ENCODE measurements around the gene TMEM178B. TPM values are rescaled to one million over a fixed set of nuclear protein-coding genes. Genes with fewer than 3 reads are reported as not detected.

TMEM178B gene
- total and polyA plus RNA-seq, 2 of the 13 experiments (the other 11 are each of a cell fraction or from before 2014, with no cell fraction given) = 0.01 to 0.02 TPM

GRCh38 chr7:141407893-141408292 is 334.0 kb downstream of the TMEM178B start:
- Histone ChIP-seq H3K79me2 (ENCODE audit: insufficient read depth, low read length) (no peaks in the 10 kb centered on the region), H3K9me3 (ENCODE audit: low read length) (no peaks in the 10 kb centered on the region), H3K4me2 (ENCODE audit: low read depth, low read length) (no peak overlapping the region), H3K27ac (ENCODE audit: extremely low read length, insufficient read depth, low read length) (no peak overlapping the region), H2AFZ (ENCODE audit: low read length) (no peak overlapping the region), H3K4me3 (replicated peaks in 1 of 3; ENCODE audit: insufficient read depth in 1 of 3, low read depth in 2 of 3, low read length in 3 of 3) (no peak overlapping the region), H3K4me1 (ENCODE audit: insufficient read depth, low read length) (no peaks in the 10 kb centered on the region), H3K27me3 (ENCODE audit: control insufficient read depth in 1 of 2, insufficient read depth in 2 of 2, low read length in 2 of 2) (peaks cover 2 to 19% of the 10 kb centered on the region in 2 experiments; a peak in 2 of 5 replicates), H4K20me1 (ENCODE audit: insufficient read depth, low read length) (no peaks in the 10 kb centered on the region), H3K9ac (ENCODE audit: insufficient read depth, low read depth, low read length) (no peak overlapping the region), H3K36me3 (replicated peaks in 1 of 2; ENCODE audit: control insufficient read depth in 1 of 2, insufficient read depth in 2 of 2, low read length in 2 of 2) (no peaks in the 10 kb centered on the region)
- in situ Hi-C loops (cut with HindIII; ENCODE audit: extremely low pct_ligation_motif_present, low pct_unique_long_range_greater_than_20kb) = no loop called here
- POLR2A ChIA-PET = no interaction called here
- CTCF ChIA-PET (ENCODE audit: low intra/inter-chr PET ratio, low total read pairs) = no interaction called here
- 0% methylated on average over 3 of the region's 3 CpGs for WGBS (ENCODE audit: low lambda C conversion rate)
- DNase-seq (ENCODE audit: low spot score) (no peak), FAIRE-seq (no peak), ATAC-seq (no peak)
- intact Hi-C loops (cut with micrococcal nuclease; ENCODE audit: unreplicated experiment) = no loop called here
- no peak for TF ChIP-seq SNRNP70 (IDR thresholded peaks at IDR 0.05; ENCODE audit: low read depth, low read length)
- TF ChIP-seq MLX (CRISPR knock-in tag; IDR thresholded peaks at IDR 0.05) = no peak
- no peak for TF ChIP-seq SMARCE1 (IDR thresholded peaks at IDR 0.05; ENCODE audit: borderline replicate concordance)
- no TSS peak for BruUV-seq (replicated peaks)

DNA sequence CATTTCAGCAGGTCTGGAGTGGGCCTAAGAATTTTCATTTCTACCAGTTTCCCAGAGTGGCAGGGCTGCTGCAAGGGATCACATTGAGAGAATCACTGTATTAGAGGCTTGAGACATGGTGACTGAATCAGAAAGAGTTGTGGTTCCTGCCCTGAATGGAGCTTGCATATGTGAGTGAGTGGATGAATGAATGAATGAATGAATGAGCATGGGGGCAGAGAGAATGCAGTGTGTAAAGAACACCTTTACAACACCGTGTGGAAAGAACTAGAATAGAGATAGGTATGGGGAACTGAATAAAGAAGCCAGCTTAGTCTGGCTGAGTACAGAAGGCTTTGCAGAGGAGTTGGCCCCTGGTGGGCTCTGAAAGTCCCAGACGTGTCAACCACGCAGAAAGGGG is 334.6 kb downstream of the TMEM178B start:
- no peak for ATAC-seq
- H3K27me3 ChIP-seq (ENCODE audit: control insufficient read depth in 1 of 2, insufficient read depth in 2 of 2, low read length in 2 of 2) = peaks cover 2 to 13% of the 10 kb centered on the region in 2 experiments; a peak in 2 of 5 replicates

More for the DNA sequence above, 334.6 kb downstream of the TMEM178B start:
- WGBS (ENCODE audit: low lambda C conversion rate) = 0% methylated on average over 3 of the region's 3 CpGs
- no peak overlapping the region for H3K9ac ChIP-seq (ENCODE audit: insufficient read depth, low read depth, low read length)
- no TSS peak for BruUV-seq (replicated peaks)
- no peak overlapping the region for H3K27ac ChIP-seq (ENCODE audit: extremely low read length, insufficient read depth, low read length)
- in situ Hi-C loops (cut with HindIII; ENCODE audit: extremely low pct_ligation_motif_present, low pct_unique_long_range_greater_than_20kb) = no loop called here
- no peak for DNase-seq (ENCODE audit: low spot score)
- no peak overlapping the region for H2AFZ ChIP-seq (ENCODE audit: low read length)
- H3K9me3 ChIP-seq (ENCODE audit: low read length) = no peaks in the 10 kb centered on the region
- no peaks in the 10 kb centered on the region for H3K36me3 ChIP-seq (replicated peaks in 1 of 2; ENCODE audit: control insufficient read depth in 1 of 2, insufficient read depth in 2 of 2, low read length in 2 of 2)
- no peak overlapping the region for H3K4me2 ChIP-seq (ENCODE audit: low read depth, low read length)
- no peaks in the 10 kb centered on the region for H3K4me1 ChIP-seq (ENCODE audit: insufficient read depth, low read length)
- H3K79me2 ChIP-seq (ENCODE audit: insufficient read depth, low read length) = no peaks in the 10 kb centered on the region
- H4K20me1 ChIP-seq (ENCODE audit: insufficient read depth, low read length) = no peaks in the 10 kb centered on the region
- FAIRE-seq = no peak
- intact Hi-C loops (cut with micrococcal nuclease; ENCODE audit: unreplicated experiment) = no loop called here
- CTCF ChIA-PET (ENCODE audit: low intra/inter-chr PET ratio, low total read pairs) = no interaction called here
- no peak for TF ChIP-seq ZNF121 (CRISPR knock-in tag; IDR thresholded peaks at IDR 0.05)
- no peak for TF ChIP-seq MTF1 (CRISPR knock-in tag; IDR thresholded peaks at IDR 0.05)
- TF ChIP-seq ZNF441 (CRISPR knock-in tag; IDR thresholded peaks at IDR 0.05; ENCODE audit: borderline replicate concordance) = no peak
- TF ChIP-seq ZNF567 (CRISPR knock-in tag; IDR thresholded peaks at IDR 0.05; ENCODE audit: borderline replicate concordance) = no peak
- TF ChIP-seq ZSCAN25 (CRISPR knock-in tag; IDR thresholded peaks at IDR 0.05) = no peak
- TF ChIP-seq, protein P1, sequence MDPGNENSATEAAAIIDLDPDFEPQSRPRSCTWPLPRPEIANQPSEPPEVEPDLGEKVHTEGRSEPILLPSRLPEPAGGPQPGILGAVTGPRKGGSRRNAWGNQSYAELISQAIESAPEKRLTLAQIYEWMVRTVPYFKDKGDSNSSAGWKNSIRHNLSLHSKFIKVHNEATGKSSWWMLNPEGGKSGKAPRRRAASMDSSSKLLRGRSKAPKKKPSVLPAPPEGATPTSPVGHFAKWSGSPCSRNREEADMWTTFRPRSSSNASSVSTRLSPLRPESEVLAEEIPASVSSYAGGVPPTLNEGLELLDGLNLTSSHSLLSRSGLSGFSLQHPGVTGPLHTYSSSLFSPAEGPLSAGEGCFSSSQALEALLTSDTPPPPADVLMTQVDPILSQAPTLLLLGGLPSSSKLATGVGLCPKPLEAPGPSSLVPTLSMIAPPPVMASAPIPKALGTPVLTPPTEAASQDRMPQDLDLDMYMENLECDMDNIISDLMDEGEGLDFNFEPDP (CRISPR knock-in tag; conservative IDR thresholded peaks at IDR 0.05) = no peak
- TF ChIP-seq ZNF7 (CRISPR knock-in tag; IDR thresholded peaks at IDR 0.05) = no peak
- TF ChIP-seq HNF4G (IDR thresholded peaks at IDR 0.05; ENCODE audit: borderline replicate concordance, low read depth, low read length) = no peak
- no peak for TF ChIP-seq HNF4G (CRISPR knock-in tag; IDR thresholded peaks at IDR 0.05; ENCODE audit: borderline replicate concordance, low read depth)
- POLR2A ChIA-PET = no interaction called here
- no peak overlapping the region for H3K4me3 ChIP-seq (replicated peaks in 1 of 3; ENCODE audit: insufficient read depth in 1 of 3, low read depth in 2 of 3, low read length in 3 of 3)

All from HepG2 (cell line).